A549 (cell line): ENCODE results near the gene CNTNAP2.

Experiments used
- POLR2A ChIP-seq: IDR thresholded peaks from 2 replicates; pipeline ENCODE4 v1.6.1; 2012; ENCODE audit warnings: mild to moderate bottlenecking, low read length
- RAD21 ChIP-seq, 2 experiments: fragments of >200 bp in 1 of 2; sonication (Bioruptor Twin) in 1 of 2; formaldehyde crosslinking in 1 of 2; IDR thresholded peaks in 1 of 2; conservative IDR thresholded peaks in 1 of 2; 2 replicates in 1 of 2; 3 replicates in 1 of 2; pipeline ENCODE4 v1.6.1; 2012 to 2018; ENCODE audit warnings: inconsistent platforms in 1 of 2
- RNF2 ChIP-seq: fragments of 200-600 bp; sonication (generic); IDR thresholded peaks from 2 replicates; pipeline ENCODE4 v1.6.1; 2016; ENCODE audit warnings: low read depth, mild to moderate bottlenecking, antibody characterized with exemption, moderate library complexity, borderline replicate concordance
- TF ChIP-seq, protein P1 (sequence below): fragments of 200-600 bp; sonication (generic); IDR thresholded peaks from 2 replicates; pipeline ENCODE4 v1.6.1; 2016; ENCODE audit warnings: antibody characterized with exemption, mild to moderate bottlenecking, moderate library complexity
- TF ChIP-seq, protein P2 (sequence below): IDR thresholded peaks from 2 replicates; pipeline ENCODE4 v1.6.1; 2012

DNA sequence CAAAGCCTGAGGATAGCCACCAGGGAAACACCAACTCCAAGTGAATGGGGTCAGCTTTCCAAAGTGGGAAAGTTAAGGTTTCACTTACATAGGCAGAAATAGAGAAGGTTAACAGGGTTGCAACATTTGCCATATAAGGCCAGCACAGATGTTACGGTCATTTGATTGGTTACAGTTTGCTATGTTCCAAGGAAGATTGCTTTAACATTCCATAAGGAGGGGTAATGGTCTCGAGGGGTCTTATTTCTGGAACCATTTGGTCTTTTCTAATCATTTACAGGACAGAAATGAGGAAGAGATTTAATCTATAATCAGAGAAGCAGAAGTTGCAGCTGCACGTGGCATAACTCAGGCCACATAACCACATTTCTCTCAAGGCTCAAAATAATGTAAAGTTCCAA, 1794.6 kb downstream of the CNTNAP2 start:
- TF ChIP-seq RAD21 (conservative IDR thresholded peaks at IDR 0.05 in 1 of 2, IDR thresholded peaks at IDR 0.05 in 1 of 2) (no peak), POLR2A (no peak), RNF2 (no peak)
- TF ChIP-seq, protein P1, sequence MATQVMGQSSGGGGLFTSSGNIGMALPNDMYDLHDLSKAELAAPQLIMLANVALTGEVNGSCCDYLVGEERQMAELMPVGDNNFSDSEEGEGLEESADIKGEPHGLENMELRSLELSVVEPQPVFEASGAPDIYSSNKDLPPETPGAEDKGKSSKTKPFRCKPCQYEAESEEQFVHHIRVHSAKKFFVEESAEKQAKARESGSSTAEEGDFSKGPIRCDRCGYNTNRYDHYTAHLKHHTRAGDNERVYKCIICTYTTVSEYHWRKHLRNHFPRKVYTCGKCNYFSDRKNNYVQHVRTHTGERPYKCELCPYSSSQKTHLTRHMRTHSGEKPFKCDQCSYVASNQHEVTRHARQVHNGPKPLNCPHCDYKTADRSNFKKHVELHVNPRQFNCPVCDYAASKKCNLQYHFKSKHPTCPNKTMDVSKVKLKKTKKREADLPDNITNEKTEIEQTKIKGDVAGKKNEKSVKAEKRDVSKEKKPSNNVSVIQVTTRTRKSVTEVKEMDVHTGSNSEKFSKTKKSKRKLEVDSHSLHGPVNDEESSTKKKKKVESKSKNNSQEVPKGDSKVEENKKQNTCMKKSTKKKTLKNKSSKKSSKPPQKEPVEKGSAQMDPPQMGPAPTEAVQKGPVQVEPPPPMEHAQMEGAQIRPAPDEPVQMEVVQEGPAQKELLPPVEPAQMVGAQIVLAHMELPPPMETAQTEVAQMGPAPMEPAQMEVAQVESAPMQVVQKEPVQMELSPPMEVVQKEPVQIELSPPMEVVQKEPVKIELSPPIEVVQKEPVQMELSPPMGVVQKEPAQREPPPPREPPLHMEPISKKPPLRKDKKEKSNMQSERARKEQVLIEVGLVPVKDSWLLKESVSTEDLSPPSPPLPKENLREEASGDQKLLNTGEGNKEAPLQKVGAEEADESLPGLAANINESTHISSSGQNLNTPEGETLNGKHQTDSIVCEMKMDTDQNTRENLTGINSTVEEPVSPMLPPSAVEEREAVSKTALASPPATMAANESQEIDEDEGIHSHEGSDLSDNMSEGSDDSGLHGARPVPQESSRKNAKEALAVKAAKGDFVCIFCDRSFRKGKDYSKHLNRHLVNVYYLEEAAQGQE = no peak
- TF ChIP-seq, protein P2, sequence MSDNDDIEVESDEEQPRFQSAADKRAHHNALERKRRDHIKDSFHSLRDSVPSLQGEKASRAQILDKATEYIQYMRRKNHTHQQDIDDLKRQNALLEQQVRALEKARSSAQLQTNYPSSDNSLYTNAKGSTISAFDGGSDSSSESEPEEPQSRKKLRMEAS = no peak
